Hepatocyte (in vitro differentiated cells): ENCODE data around the gene ABHD2. TPM values are rescaled to one million over a fixed set of nuclear protein-coding genes. Genes with fewer than 3 reads are reported as not detected.

Experiments
- DNase-seq: peaks from one replicate; pipeline ENCODE4 v3.0.0-alpha.2; 2016; ENCODE audit warnings: low spot score
- H2AFZ ChIP-seq: fragments of 200-600 bp; sonication (generic); 2 replicates; pipeline ENCODE4 v1.6.0; 2016; ENCODE audit warnings: antibody characterized with exemption, mild to moderate bottlenecking
- H3K27ac ChIP-seq: fragments of 200-600 bp; sonication (generic); 2 replicates; pipeline ENCODE4 v1.5.1; 2016; ENCODE audit warnings: mild to moderate bottlenecking
- H3K27me3 ChIP-seq: fragments of 200-600 bp; sonication (generic); 2 replicates; pipeline ENCODE4 v1.6.1; 2016
- H3K36me3 ChIP-seq: fragments of 200-600 bp; sonication (generic); replicated peaks from 2 replicates; pipeline ENCODE4 v1.5.1; 2016; ENCODE audit warnings: low read depth; ENCODE audit not compliant: insufficient read depth
- H3K4me1 ChIP-seq: fragments of 200-600 bp; sonication (generic); 2 replicates; pipeline ENCODE4 v1.5.1; 2016; ENCODE audit warnings: mild to moderate bottlenecking, moderate library complexity; ENCODE audit not compliant: insufficient read depth
- H3K4me2 ChIP-seq: fragments of 200-600 bp; sonication (generic); 2 replicates; pipeline ENCODE4 v1.6.0; 2016
- H3K4me3 ChIP-seq: fragments of 200-600 bp; sonication (generic); 2 replicates; pipeline ENCODE4 v1.5.1; 2016; ENCODE audit warnings: mild to moderate bottlenecking
- H3K79me2 ChIP-seq: fragments of 200-600 bp; sonication (generic); 2 replicates; pipeline ENCODE4 v1.6.0; 2017; ENCODE audit warnings: mild to moderate bottlenecking
- H3K9me2 ChIP-seq: fragments of 200-600 bp; sonication (generic); replicated peaks from 2 replicates; pipeline ENCODE4 v1.6.0; 2017; ENCODE audit warnings: mild to moderate bottlenecking; ENCODE audit not compliant: insufficient read depth
- H3K9me3 ChIP-seq: fragments of 200-600 bp; sonication (generic); 2 replicates; pipeline ENCODE4 v1.5.1; 2016; ENCODE audit warnings: low read depth, mild to moderate bottlenecking
- H4K20me1 ChIP-seq: fragments of 200-600 bp; sonication (generic); 2 replicates; pipeline ENCODE4 v1.6.0; 2016; ENCODE audit warnings: mild to moderate bottlenecking; ENCODE audit not compliant: insufficient read depth, poor library complexity, severe bottlenecking
- EZH2 ChIP-seq: fragments of 200-600 bp; sonication (generic); IDR thresholded peaks from 2 replicates; pipeline ENCODE4 v1.6.1; 2016; ENCODE audit warnings: antibody characterized with exemption, mild to moderate bottlenecking, borderline replicate concordance
- EZH2phosphoT487 ChIP-seq: fragments of 200-600 bp; sonication (generic); IDR thresholded peaks from one replicate; pipeline ENCODE4 v1.6.1; 2018; ENCODE audit warnings: antibody characterized with exemption, mild to moderate bottlenecking, low read depth, moderate library complexity; ENCODE audit not compliant: unreplicated experiment, severe bottlenecking
- WGBS: methylation state at CpG from one replicate; pipeline ENCODE4 v1.1.6; 2016; ENCODE audit warnings: low lambda C conversion rate; ENCODE audit errors: missing lambda C conversion rate; 5-methylcytosine and 5-hydroxymethylcytosine counted together
- polyA plus RNA-seq: library from polyadenylated mRNA; unstranded; fragments of >200 nt; fragmentation: Nextera tagmentation; extraction: Ambion mirVana; gene quantifications from 2 replicates; pipeline ENCODE4 v1.2.1, GENCODE V29; 2016
- total RNA-seq: library from RNA; depleted of rRNA; stranded (reverse); fragments of >200 nt; gene quantifications from 2 replicates; pipeline ENCODE4 v1.2.3, GENCODE V29; 2014
- TF ChIP-seq, protein P1 (sequence below): fragments of 200-600 bp; sonication (generic); IDR thresholded peaks from 2 replicates; pipeline ENCODE4 v1.5.1; 2016; ENCODE audit warnings: antibody characterized with exemption, mild to moderate bottlenecking; ENCODE audit not compliant: poor library complexity

ABHD2 gene
- total and polyA plus RNA-seq, 2 experiments from 2014 or later, result 11.7 to 59.7 TPM

DNA sequence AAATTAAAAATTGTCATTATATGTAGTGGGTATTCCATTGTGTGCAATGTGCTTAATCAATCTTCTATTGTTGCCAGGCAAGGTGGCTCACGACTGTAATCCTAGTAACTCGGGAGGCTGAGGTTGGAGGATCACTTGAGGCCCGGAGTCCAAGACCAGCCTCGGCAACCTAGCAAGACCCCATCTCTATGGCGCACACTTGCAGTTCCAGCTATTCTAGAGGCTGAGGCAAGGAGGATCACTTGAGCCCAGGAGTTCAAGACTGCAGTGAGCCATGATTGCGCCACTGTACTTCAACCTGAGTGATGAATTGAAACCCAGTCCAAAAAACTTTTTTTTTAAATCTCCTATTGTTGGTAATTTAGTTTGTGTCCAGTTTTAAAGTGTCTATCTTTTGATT is 33.4 kb upstream of the ABHD2 start:
- no peaks in the 10 kb centered on the region for H4K20me1 ChIP-seq
- no peaks in the 10 kb centered on the region for H3K36me3 ChIP-seq
- H2AFZ ChIP-seq, result no peak overlapping the region
- H3K79me2 ChIP-seq, result no peaks in the 10 kb centered on the region
- no peak overlapping the region for H3K27ac ChIP-seq
- no peaks in the 10 kb centered on the region for H3K27me3 ChIP-seq
- no peaks in the 10 kb centered on the region for H3K9me3 ChIP-seq
- no peaks in the 10 kb centered on the region for H3K4me1 ChIP-seq
- no peak overlapping the region for H3K4me3 ChIP-seq
- H3K9me2 ChIP-seq, result no peaks in the 10 kb centered on the region
- no peak overlapping the region for H3K4me2 ChIP-seq
- 97% methylated on average over 6 of the region's 6 CpGs for WGBS
- no peak for TF ChIP-seq EZH2phosphoT487
- TF ChIP-seq, protein P1, sequence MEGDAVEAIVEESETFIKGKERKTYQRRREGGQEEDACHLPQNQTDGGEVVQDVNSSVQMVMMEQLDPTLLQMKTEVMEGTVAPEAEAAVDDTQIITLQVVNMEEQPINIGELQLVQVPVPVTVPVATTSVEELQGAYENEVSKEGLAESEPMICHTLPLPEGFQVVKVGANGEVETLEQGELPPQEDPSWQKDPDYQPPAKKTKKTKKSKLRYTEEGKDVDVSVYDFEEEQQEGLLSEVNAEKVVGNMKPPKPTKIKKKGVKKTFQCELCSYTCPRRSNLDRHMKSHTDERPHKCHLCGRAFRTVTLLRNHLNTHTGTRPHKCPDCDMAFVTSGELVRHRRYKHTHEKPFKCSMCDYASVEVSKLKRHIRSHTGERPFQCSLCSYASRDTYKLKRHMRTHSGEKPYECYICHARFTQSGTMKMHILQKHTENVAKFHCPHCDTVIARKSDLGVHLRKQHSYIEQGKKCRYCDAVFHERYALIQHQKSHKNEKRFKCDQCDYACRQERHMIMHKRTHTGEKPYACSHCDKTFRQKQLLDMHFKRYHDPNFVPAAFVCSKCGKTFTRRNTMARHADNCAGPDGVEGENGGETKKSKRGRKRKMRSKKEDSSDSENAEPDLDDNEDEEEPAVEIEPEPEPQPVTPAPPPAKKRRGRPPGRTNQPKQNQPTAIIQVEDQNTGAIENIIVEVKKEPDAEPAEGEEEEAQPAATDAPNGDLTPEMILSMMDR, result no peak
- TF ChIP-seq EZH2, result no peak
- DNase-seq, result no peak

DNA sequence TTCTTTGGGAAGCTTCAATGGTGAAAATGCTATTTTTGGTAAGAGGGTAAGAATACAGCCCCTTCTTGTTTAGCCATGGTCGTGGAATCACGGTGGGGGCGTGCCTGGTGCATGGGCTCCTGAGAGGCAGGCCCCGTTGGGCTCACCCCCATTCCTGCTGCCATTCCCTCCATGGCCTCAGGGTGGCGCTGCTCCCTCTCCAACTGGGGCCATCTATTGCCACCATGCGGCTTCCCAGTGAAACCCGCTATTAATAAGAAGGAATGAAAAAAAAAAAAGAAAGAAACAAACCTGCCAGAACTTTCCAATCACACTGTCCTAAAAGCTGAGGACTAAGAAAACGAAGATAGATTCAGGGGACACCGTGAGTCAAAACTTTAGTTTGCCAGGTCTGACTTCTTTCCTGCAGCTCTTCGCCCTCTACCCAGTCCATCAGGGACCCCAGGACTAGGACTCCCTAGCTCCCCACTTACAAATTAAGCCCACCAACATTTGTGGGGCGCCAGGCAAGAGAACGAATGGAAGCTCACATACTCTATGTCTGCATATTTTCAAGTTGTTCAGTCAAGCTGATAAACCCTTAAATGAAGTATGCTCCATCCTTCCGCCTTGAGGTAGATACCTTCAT is 30.6 kb upstream of the ABHD2 start:
- Histone ChIP-seq H3K79me2 (no peaks in the 10 kb centered on the region), H3K4me3 (no peak overlapping the region), H4K20me1 (no peaks in the 10 kb centered on the region), H3K4me2 (no peak overlapping the region), H3K9me2 (no peaks in the 10 kb centered on the region), H3K27ac (no peak overlapping the region), H2AFZ (no peak overlapping the region), H3K4me1 (no peaks in the 10 kb centered on the region), H3K9me3 (no peaks in the 10 kb centered on the region), H3K27me3 (no peaks in the 10 kb centered on the region), H3K36me3 (no peaks in the 10 kb centered on the region)
- DNase-seq, result peak; percentile 80
- TF ChIP-seq EZH2phosphoT487, result no peak
- TF ChIP-seq, protein P1, result peak; percentile 97
- WGBS, result 31% methylated on average over 13 of the region's 13 CpGs

DNA sequence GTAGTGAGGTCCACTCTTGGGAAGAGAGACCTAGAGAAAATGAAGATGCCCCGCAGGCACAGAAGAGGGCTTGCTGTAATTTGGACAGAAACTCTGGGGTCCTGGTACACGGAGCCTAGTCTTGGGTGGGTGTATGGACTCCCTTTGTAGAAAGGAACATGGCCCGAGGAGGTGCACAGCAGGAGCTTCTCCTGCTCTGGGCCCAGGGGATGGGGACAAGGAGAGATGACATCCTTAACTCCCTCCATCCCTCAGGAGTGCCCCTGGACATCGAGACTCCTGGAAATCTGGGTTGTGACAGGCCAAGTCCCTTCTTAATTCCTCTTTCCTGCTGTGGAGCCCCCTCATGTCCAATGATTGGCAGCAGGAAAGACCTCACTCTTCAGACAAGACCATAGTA is 29.9 kb upstream of the ABHD2 start:
- H3K27ac ChIP-seq, result no peak overlapping the region
- no peaks in the 10 kb centered on the region for H3K36me3 ChIP-seq
- H3K27me3 ChIP-seq, result no peaks in the 10 kb centered on the region
- H3K4me2 ChIP-seq, result no peak overlapping the region
- H2AFZ ChIP-seq, result no peak overlapping the region
- 90% methylated on average over 4 of the region's 4 CpGs for WGBS
- no peaks in the 10 kb centered on the region for H3K79me2 ChIP-seq
- no peaks in the 10 kb centered on the region for H3K9me3 ChIP-seq
- TF ChIP-seq, protein P1, result no peak
- no peak for TF ChIP-seq EZH2phosphoT487
- no peak for TF ChIP-seq EZH2
- H3K9me2 ChIP-seq, result no peaks in the 10 kb centered on the region
- no peak overlapping the region for H3K4me3 ChIP-seq
- H4K20me1 ChIP-seq, result no peaks in the 10 kb centered on the region
- DNase-seq, result no peak
- H3K4me1 ChIP-seq, result no peaks in the 10 kb centered on the region

DNA sequence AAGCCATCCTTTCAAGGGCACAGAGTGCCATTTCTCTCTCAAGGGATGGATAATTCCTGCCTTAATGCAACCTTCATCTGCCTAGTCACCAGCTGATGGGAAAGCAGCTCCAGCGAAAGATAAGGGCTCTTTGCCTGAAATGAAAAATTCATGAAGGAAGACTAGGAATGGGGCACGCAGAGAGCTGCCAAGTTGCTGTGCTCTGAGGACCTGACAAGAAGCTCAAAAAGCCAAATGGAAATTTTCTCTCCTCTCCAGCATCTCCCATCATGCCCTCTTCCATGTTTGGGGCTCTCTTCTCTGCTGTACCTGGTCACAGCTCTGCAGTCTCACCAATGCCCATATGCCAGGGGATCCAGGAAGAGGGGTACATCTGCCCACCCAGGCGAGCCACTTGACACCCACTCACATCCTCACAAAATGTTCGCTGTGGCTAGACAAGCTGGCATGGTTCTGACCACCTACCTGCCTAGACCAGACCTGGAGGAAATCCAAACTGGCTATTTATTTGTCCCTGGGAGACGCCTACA is 29.3 kb upstream of the ABHD2 start:
- no peak overlapping the region for H2AFZ ChIP-seq
- no peaks in the 10 kb centered on the region for H3K79me2 ChIP-seq
- H3K4me3 ChIP-seq, result no peak overlapping the region
- H3K27me3 ChIP-seq, result no peaks in the 10 kb centered on the region
- no peak overlapping the region for H3K27ac ChIP-seq
- no peak for DNase-seq
- no peaks in the 10 kb centered on the region for H3K4me1 ChIP-seq
- WGBS, result 96% methylated on average over 5 of the region's 5 CpGs
- no peaks in the 10 kb centered on the region for H3K9me3 ChIP-seq
- TF ChIP-seq EZH2phosphoT487 (no peak), EZH2 (no peak)
- TF ChIP-seq, protein P1, result no peak
- H3K9me2 ChIP-seq, result no peaks in the 10 kb centered on the region
- no peaks in the 10 kb centered on the region for H3K36me3 ChIP-seq
- H3K4me2 ChIP-seq, result no peak overlapping the region
- H4K20me1 ChIP-seq, result no peaks in the 10 kb centered on the region
